Stimulated activated CD8-positive, alpha-beta memory T cell treated with anti-CD3 and anti-CD28 coated beads, Interleukin-15, amount 100 ng/mL, for 1 hour (primary cell): ENCODE measurements around the gene TENT5A.
A peak's percentile ranks its signal among the peaks of the same experiment; 100 is the strongest.
"Not testable (repeated sequence)": the region's sequence is repeated elsewhere in the genome, so short reads cannot be mapped to it uniquely, and the experiment has no call there.

Experiments
- DNase-seq: peaks from one replicate; pipeline ENCODE4 v3.0.0-alpha.2; 2020; ENCODE audit warnings: low read depth

TENT5A gene

GRCh38 chr6:81752084-81752920 lies at the start of gene TENT5A:
TENT5A (minus strand) TSS chr6:81752681; CDS start chr6:81752141, 540 bp downstream.
- peak; percentile 62 for DNase-seq

GRCh38 chr6:81801489-81801888 lies 49.0 kb upstream of the TENT5A start:
- DNase-seq = no peak

- no peak for DNase-seq
Observed at GRCh38 chr6:81800666-81801065, 48.2 kb upstream of the TENT5A start.

GRCh38 chr6:81799323-81799722 lies 46.8 kb upstream of the TENT5A start:
- DNase-seq = no peak

- no peak for DNase-seq
Observed at GRCh38 chr6:81797591-81797990, 45.1 kb upstream of the TENT5A start.

GRCh38 chr6:81795890-81796289 lies 43.4 kb upstream of the TENT5A start:
- no peak for DNase-seq

- no peak for DNase-seq
Observed at GRCh38 chr6:81793821-81794475, 41.5 kb upstream of the TENT5A start.

- no peak for DNase-seq
Observed at GRCh38 chr6:81792826-81793225, 40.3 kb upstream of the TENT5A start.

GRCh38 chr6:81791756-81792155 lies 39.3 kb upstream of the TENT5A start:
- no peak for DNase-seq

GRCh38 chr6:81790034-81790433 lies 37.6 kb upstream of the TENT5A start:
- no peak for DNase-seq

GRCh38 chr6:81789291-81789690 lies 36.8 kb upstream of the TENT5A start:
- no peak for DNase-seq

GRCh38 chr6:81788748-81789147 lies 36.3 kb upstream of the TENT5A start:
- DNase-seq = no peak

GRCh38 chr6:81787313-81788068 lies 35.0 kb upstream of the TENT5A start:
- no peak for DNase-seq

- no peak for DNase-seq
Observed at GRCh38 chr6:81786150-81786549, 33.7 kb upstream of the TENT5A start.

GRCh38 chr6:81785377-81785776 lies 32.9 kb upstream of the TENT5A start:
- no peak for DNase-seq

- no peak for DNase-seq
Observed at GRCh38 chr6:81783893-81784292, 31.4 kb upstream of the TENT5A start.

- DNase-seq = no peak
Observed at GRCh38 chr6:81781624-81782023, 29.1 kb upstream of the TENT5A start.

- no peak for DNase-seq
Observed at GRCh38 chr6:81777586-81778268, 25.2 kb upstream of the TENT5A start.

- not testable (repeated sequence) for DNase-seq
Observed at GRCh38 chr6:81776219-81776618, 23.7 kb upstream of the TENT5A start.

GRCh38 chr6:81774542-81774941 lies 22.1 kb upstream of the TENT5A start:
- no peak for DNase-seq

GRCh38 chr6:81773887-81774286 lies 21.4 kb upstream of the TENT5A start:
- no peak for DNase-seq

- DNase-seq = no peak
Observed at GRCh38 chr6:81772741-81773140, 20.3 kb upstream of the TENT5A start.
